ENCODE data around the gene GSS. TPM values are rescaled to one million over a fixed set of nuclear protein-coding genes. Genes with fewer than 3 reads are reported as not detected.

GSS gene
- total RNA-seq, 1 donor from 2014 or later, result 47.9 TPM

- Histone ChIP-seq H3K4me1 (no peaks in the 10 kb centered on the region), H3K27ac (no peak overlapping the region), H3K4me3 (no peak overlapping the region), H3K36me3 (peaks cover 0 to 51% of the 10 kb centered on the region in 2 donors), H3K27me3 (no peaks in the 10 kb centered on the region), H3K9me3 (no peaks in the 10 kb centered on the region)
- TF ChIP-seq POLR2A (IDR thresholded peaks at IDR 0.05), result no peak
- TF ChIP-seq, protein P1, sequence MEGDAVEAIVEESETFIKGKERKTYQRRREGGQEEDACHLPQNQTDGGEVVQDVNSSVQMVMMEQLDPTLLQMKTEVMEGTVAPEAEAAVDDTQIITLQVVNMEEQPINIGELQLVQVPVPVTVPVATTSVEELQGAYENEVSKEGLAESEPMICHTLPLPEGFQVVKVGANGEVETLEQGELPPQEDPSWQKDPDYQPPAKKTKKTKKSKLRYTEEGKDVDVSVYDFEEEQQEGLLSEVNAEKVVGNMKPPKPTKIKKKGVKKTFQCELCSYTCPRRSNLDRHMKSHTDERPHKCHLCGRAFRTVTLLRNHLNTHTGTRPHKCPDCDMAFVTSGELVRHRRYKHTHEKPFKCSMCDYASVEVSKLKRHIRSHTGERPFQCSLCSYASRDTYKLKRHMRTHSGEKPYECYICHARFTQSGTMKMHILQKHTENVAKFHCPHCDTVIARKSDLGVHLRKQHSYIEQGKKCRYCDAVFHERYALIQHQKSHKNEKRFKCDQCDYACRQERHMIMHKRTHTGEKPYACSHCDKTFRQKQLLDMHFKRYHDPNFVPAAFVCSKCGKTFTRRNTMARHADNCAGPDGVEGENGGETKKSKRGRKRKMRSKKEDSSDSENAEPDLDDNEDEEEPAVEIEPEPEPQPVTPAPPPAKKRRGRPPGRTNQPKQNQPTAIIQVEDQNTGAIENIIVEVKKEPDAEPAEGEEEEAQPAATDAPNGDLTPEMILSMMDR (IDR thresholded peaks at IDR 0.05), result no peak
- intact Hi-C loops (cut with DNase I), result no loop called here
- no peak for DNase-seq (ENCODE audit: extremely low spot score in 2 of 2)
These were observed 40.8 kb upstream of the GSS start for GRCh38 chr20:34996243-34997028.

- H3K4me1 ChIP-seq, result no peaks in the 10 kb centered on the region
- no peaks in the 10 kb centered on the region for H3K9me3 ChIP-seq
- no peak for DNase-seq (ENCODE audit: extremely low spot score in 2 of 2)
- no peak overlapping the region for H3K4me3 ChIP-seq
- TF ChIP-seq POLR2AphosphoS5 (IDR thresholded peaks at IDR 0.05; ENCODE audit: insufficient read depth in 1 of 2, low read depth in 1 of 2), result no peak
- TF ChIP-seq, protein P1 (IDR thresholded peaks at IDR 0.05), result no peak
- intact Hi-C loops (cut with DNase I), result no loop called here
- H3K27me3 ChIP-seq, result no peaks in the 10 kb centered on the region
- peaks cover 0 to 44% of the 10 kb centered on the region in 2 donors for H3K36me3 ChIP-seq
- H3K27ac ChIP-seq, result no peak overlapping the region
These were observed 40.1 kb upstream of the GSS start for GRCh38 chr20:34995696-34996095.

DNA sequence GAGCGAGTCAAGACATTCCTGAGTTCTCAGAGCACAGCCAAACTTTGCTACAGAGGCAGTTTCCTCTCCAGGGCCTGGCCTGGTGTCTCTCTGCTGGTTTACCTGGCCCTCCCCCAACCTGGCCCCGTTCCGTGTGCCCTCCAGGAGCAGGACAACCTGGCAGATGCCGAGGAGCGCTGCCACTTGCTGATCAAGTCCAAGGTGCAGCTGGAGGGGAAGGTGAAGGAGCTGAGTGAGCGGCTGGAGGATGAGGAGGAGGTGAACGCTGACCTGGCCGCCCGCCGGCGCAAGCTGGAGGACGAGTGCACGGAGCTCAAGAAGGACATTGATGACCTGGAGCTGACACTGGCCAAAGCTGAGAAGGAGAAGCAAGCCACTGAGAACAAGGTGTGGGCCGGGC is 39.6 kb upstream of the GSS start:
- intact Hi-C loops (cut with DNase I), result no loop called here
- Histone ChIP-seq H3K4me3 (no peak overlapping the region), H3K36me3 (peaks cover 0 to 43% of the 10 kb centered on the region in 2 donors), H3K9me3 (no peaks in the 10 kb centered on the region), H3K27me3 (no peaks in the 10 kb centered on the region), H3K4me1 (no peaks in the 10 kb centered on the region), H3K27ac (no peak overlapping the region)
- DNase-seq (ENCODE audit: extremely low spot score in 2 of 2), result no peak
- TF ChIP-seq POLR2A (IDR thresholded peaks at IDR 0.05) (no peak), POLR2AphosphoS5 (IDR thresholded peaks at IDR 0.05; ENCODE audit: insufficient read depth in 1 of 2, low read depth in 1 of 2) (no peak)
- TF ChIP-seq, protein P1 (IDR thresholded peaks at IDR 0.05), result no peak

GRCh38 chr20:34994509-34995131 is 39.0 kb upstream of the GSS start:
- TF ChIP-seq, protein P1 (IDR thresholded peaks at IDR 0.05), result no peak
- no peak for TF ChIP-seq POLR2A (IDR thresholded peaks at IDR 0.05)
- Histone ChIP-seq H3K9me3 (no peaks in the 10 kb centered on the region), H3K27ac (no peak overlapping the region), H3K4me1 (no peaks in the 10 kb centered on the region), H3K27me3 (no peaks in the 10 kb centered on the region), H3K36me3 (peaks cover 0 to 37% of the 10 kb centered on the region in 2 donors), H3K4me3 (no peak overlapping the region)
- DNase-seq (ENCODE audit: extremely low spot score in 2 of 2), result no peak
- intact Hi-C loops (cut with DNase I), result no loop called here

DNA sequence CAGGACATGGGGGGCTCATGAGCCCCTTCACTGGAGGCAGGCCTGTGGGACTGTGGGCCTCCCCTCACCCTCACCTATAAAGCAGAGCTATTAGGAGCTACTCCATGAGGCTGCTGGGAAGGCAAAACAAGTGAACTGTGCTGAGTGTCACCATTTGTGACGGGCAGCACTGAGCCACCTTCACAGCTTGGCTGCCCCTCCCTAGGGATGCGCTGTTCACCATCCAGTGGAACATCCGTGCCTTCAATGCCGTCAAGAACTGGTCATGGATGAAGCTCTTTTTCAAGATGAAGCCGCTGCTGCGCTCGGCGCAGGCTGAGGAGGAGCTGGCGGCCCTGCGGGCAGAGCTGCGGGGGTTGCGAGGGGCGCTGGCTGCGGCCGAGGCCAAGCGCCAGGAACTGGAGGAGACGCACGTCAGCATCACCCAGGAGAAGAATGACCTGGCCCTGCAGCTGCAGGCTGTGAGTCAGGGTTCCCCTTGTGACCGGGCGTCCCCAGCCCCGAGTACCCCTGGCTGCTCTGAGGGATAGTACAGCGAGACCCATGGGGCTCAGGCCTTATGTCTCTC is 38.4 kb upstream of the GSS start:
- Histone ChIP-seq H3K36me3 (peaks cover 0 to 31% of the 10 kb centered on the region in 2 donors), H3K4me1 (no peaks in the 10 kb centered on the region), H3K4me3 (no peak overlapping the region), H3K9me3 (no peaks in the 10 kb centered on the region), H3K27ac (no peak overlapping the region), H3K27me3 (no peaks in the 10 kb centered on the region)
- no peak for TF ChIP-seq POLR2AphosphoS5 (IDR thresholded peaks at IDR 0.05; ENCODE audit: insufficient read depth in 1 of 2, low read depth in 1 of 2)
- TF ChIP-seq POLR2A (IDR thresholded peaks at IDR 0.05), result no peak
- TF ChIP-seq, protein P1 (IDR thresholded peaks at IDR 0.05), result no peak
- intact Hi-C loops (cut with DNase I), result no loop called here
- no peak for DNase-seq (ENCODE audit: extremely low spot score in 2 of 2)
